ENCODE results near the gene SPTBN4.
"Not testable (repeated sequence)": the region's sequence is repeated elsewhere in the genome, so short reads cannot be mapped to it uniquely, and the experiment has no call there.

Gene SPTBN4

GRCh38 chr19:40534148-40534547, 67.3 kb downstream of the SPTBN4 start:
- DNase-seq, result no peak

GRCh38 chr19:40539070-40539469, 72.3 kb downstream of the SPTBN4 start:
- DNase-seq, result no peak

- no peak for DNase-seq
Measured at GRCh38 chr19:40542202-40542859, 75.5 kb downstream of the SPTBN4 start.

GRCh38 chr19:40543029-40543597, 76.3 kb downstream of the SPTBN4 start:
- DNase-seq, result no peak

GRCh38 chr19:40546153-40546841, 79.5 kb downstream of the SPTBN4 start:
- DNase-seq, result not testable (repeated sequence)

- not testable (repeated sequence) for DNase-seq
Measured at GRCh38 chr19:40547190-40547589, 80.4 kb downstream of the SPTBN4 start.

GRCh38 chr19:40547836-40548235, 81.0 kb downstream of the SPTBN4 start:
- DNase-seq, result no peak

- peak; percentile 83 for DNase-seq
Measured at GRCh38 chr19:40549007-40549708, 82.4 kb downstream of the SPTBN4 start.

- no peak for DNase-seq
Measured at GRCh38 chr19:40550951-40551350, 84.2 kb downstream of the SPTBN4 start.

GRCh38 chr19:40552848-40553247, 86.0 kb downstream of the SPTBN4 start:
- DNase-seq, result no peak

GRCh38 chr19:40553885-40554857, 87.4 kb downstream of the SPTBN4 start:
- no peak for DNase-seq

- DNase-seq, result no peak
Measured at GRCh38 chr19:40555978-40556689, 89.3 kb downstream of the SPTBN4 start.

- DNase-seq, result no peak
Measured at GRCh38 chr19:40556953-40557530, 90.2 kb downstream of the SPTBN4 start.

GRCh38 chr19:40559394-40559793, 92.6 kb downstream of the SPTBN4 start:
- no peak for DNase-seq

GRCh38 chr19:40560092-40560507, 93.3 kb downstream of the SPTBN4 start:
- DNase-seq, result no peak

GRCh38 chr19:40561947-40562346, 95.1 kb downstream of the SPTBN4 start:
- no peak for DNase-seq

GRCh38 chr19:40564535-40564934, 97.7 kb downstream of the SPTBN4 start:
- DNase-seq, result not testable (repeated sequence)

GRCh38 chr19:40565355-40565754, 98.6 kb downstream of the SPTBN4 start:
- DNase-seq, result no peak

GRCh38 chr19:40565910-40566495, 99.2 kb downstream of the SPTBN4 start:
- DNase-seq, result no peak

- no peak for DNase-seq
Measured at GRCh38 chr19:40567040-40567749, 100.4 kb downstream of the SPTBN4 start.

Measured in CD4-positive, alpha-beta T cell treated with Interleukin-6 for 4 hours (primary cell).